Left ventricle myocardium inferior (tissue), 1 donor: ENCODE results near the gene VLDLR. TPM values are rescaled to one million over a fixed set of nuclear protein-coding genes. Genes with fewer than 3 reads are reported as not detected.

ENCODE experiments used
- DNase-seq: peaks from one replicate; pipeline ENCODE4 v3.0.0-alpha.2; 2020
- H3K27ac ChIP-seq: fragments of 200-600 bp; replicated peaks from 2 replicates; pipeline ENCODE4 v1.8.0; 2021
- H3K27me3 ChIP-seq: fragments of 200-600 bp; 2 replicates; pipeline ENCODE4 v1.8.0; 2021; ENCODE audit warnings: low read depth
- H3K36me3 ChIP-seq: fragments of 200-600 bp; 2 replicates; pipeline ENCODE4 v1.8.0; 2021
- H3K4me1 ChIP-seq: fragments of 200-600 bp; 2 replicates; pipeline ENCODE4 v1.8.0; 2021
- H3K4me3 ChIP-seq: fragments of 200-600 bp; 2 replicates; pipeline ENCODE4 v1.8.0; 2021; ENCODE audit warnings: mild to moderate bottlenecking, moderate library complexity
- H3K9me3 ChIP-seq: fragments of 200-600 bp; replicated peaks from 2 replicates; pipeline ENCODE4 v1.8.0; 2021
- CTCF ChIP-seq: fragments of 200-600 bp; IDR thresholded peaks from 2 replicates; pipeline ENCODE4 v1.8.0; 2021; ENCODE audit warnings: antibody characterized with exemption, mild to moderate bottlenecking, borderline replicate concordance
- intact Hi-C: fragments of 100-400 bp; cut with micrococcal nuclease; formaldehyde crosslinking; loops from one replicate; pipeline ENCODE4 v1.11.0; 2022
- total RNA-seq: library from RNA; stranded (reverse); fragmentation: NEBNext Ultra II Directional; extraction: Animal tissue kit (Norgen Biotek cat#: 25700); gene quantifications from one replicate; pipeline ENCODE4 v1.2.1, GENCODE V29; 2021
- donor health status: DM: no; HTN: yes; CAD: no; lungs with severe emphysema.

VLDLR gene
- total RNA-seq, 1 donor from 2014 or later = 144 TPM

- H3K9me3 ChIP-seq = no peaks in the 10 kb centered on the region
- peaks cover 44% of the 10 kb centered on the region for H3K4me1 ChIP-seq
- no peaks in the 10 kb centered on the region for H3K27me3 ChIP-seq
- H3K36me3 ChIP-seq = no peaks in the 10 kb centered on the region
- H3K27ac ChIP-seq = peak overlapping the region; percentile 91
- no peak for TF ChIP-seq CTCF
- DNase-seq = no peak
- no peak overlapping the region for H3K4me3 ChIP-seq
- intact Hi-C loops = no loop called here
These were observed 40.9 kb downstream of the VLDLR start for GRCh38 chr9:2662496-2662895.

- Histone ChIP-seq H3K9me3 (no peaks in the 10 kb centered on the region), H3K4me3 (peak overlapping the region; percentile 35), H3K36me3 (no peaks in the 10 kb centered on the region), H3K27me3 (no peaks in the 10 kb centered on the region), H3K4me1 (peaks cover 44% of the 10 kb centered on the region), H3K27ac (peak overlapping the region; percentile 91)
- DNase-seq = peak; percentile 16
- no peak for TF ChIP-seq CTCF
- intact Hi-C loops = no loop called here
These were observed 42.0 kb downstream of the VLDLR start for GRCh38 chr9:2663461-2664173.

GRCh38 chr9:2664174-2665065, 42.8 kb downstream of the VLDLR start:
- DNase-seq = no peak
- H3K27me3 ChIP-seq = no peaks in the 10 kb centered on the region
- H3K36me3 ChIP-seq = no peaks in the 10 kb centered on the region
- intact Hi-C loops = no loop called here
- H3K27ac ChIP-seq = peak overlapping the region; percentile 91
- peak overlapping the region; percentile 35 for H3K4me3 ChIP-seq
- TF ChIP-seq CTCF = no peak
- peaks cover 42% of the 10 kb centered on the region for H3K4me1 ChIP-seq
- H3K9me3 ChIP-seq = no peaks in the 10 kb centered on the region

DNA sequence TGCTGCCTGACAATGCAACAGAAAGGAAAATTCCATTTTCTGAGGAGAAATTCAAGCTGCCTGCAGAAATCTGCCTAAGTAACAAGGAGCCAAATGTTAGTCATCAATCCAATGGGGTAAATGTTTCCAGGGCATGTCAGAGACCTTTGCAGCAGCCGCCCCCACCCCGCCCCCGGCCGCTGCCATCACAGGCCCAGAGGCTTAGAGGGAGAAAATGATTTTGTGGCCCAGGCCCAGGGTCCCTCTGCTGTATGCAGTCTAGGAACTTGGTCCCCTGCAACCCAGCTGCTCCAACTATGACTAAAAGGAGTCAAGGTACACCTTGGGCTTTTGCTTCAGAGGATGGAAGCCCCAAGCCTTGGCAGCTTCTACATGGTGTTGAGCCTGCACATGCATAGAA, 45.0 kb downstream of the VLDLR start:
- no peak for TF ChIP-seq CTCF
- intact Hi-C loops = no loop called here

GRCh38 chr9:2673161-2673560, 51.6 kb downstream of the VLDLR start:
- no peak for TF ChIP-seq CTCF
- H3K27ac ChIP-seq = no peak overlapping the region
- no peaks in the 10 kb centered on the region for H3K27me3 ChIP-seq
- no peaks in the 10 kb centered on the region for H3K36me3 ChIP-seq
- intact Hi-C loops = no loop called here
- H3K4me3 ChIP-seq = no peak overlapping the region
- H3K4me1 ChIP-seq = peaks cover 17% of the 10 kb centered on the region
- DNase-seq = no peak
- no peaks in the 10 kb centered on the region for H3K9me3 ChIP-seq

More for the DNA sequence above, 45.0 kb downstream of the VLDLR start:
- Histone ChIP-seq H3K27me3 (no peaks in the 10 kb centered on the region), H3K4me1 (peaks cover 37% of the 10 kb centered on the region), H3K36me3 (no peaks in the 10 kb centered on the region), H3K27ac (no peak overlapping the region), H3K9me3 (no peaks in the 10 kb centered on the region), H3K4me3 (no peak overlapping the region)
- DNase-seq = no peak
